Measurements from ENCODE around the gene FAM120A.

FAM120A gene

GRCh38 chr9:93579711-93580516, 128.4 kb downstream of the FAM120A start:
- DNase-seq (ENCODE audit: low spot score) = no peak

GRCh38 chr9:93580654-93581380, 129.3 kb downstream of the FAM120A start:
- DNase-seq (ENCODE audit: low spot score) = no peak

GRCh38 chr9:93582115-93582514, 130.6 kb downstream of the FAM120A start:
- DNase-seq (ENCODE audit: low spot score) = no peak

GRCh38 chr9:93582550-93582949, 131.1 kb downstream of the FAM120A start:
- DNase-seq (ENCODE audit: low spot score) = no peak

GRCh38 chr9:93585259-93585658, 133.8 kb downstream of the FAM120A start:
- DNase-seq (ENCODE audit: low spot score) = no peak

GRCh38 chr9:93585695-93586094, 134.2 kb downstream of the FAM120A start:
- no peak for DNase-seq (ENCODE audit: low spot score)

- DNase-seq (ENCODE audit: low spot score) = no peak
Observed at GRCh38 chr9:93586290-93587057, 135.0 kb downstream of the FAM120A start.

GRCh38 chr9:93587284-93587650, 135.8 kb downstream of the FAM120A start:
- no peak for DNase-seq (ENCODE audit: low spot score)

- no peak for DNase-seq (ENCODE audit: low spot score)
Observed at GRCh38 chr9:93587651-93588347, 136.3 kb downstream of the FAM120A start.

GRCh38 chr9:93588641-93589609, 137.4 kb downstream of the FAM120A start:
- no peak for DNase-seq (ENCODE audit: low spot score)

- no peak for DNase-seq (ENCODE audit: low spot score)
Observed at GRCh38 chr9:93589688-93590087, 138.2 kb downstream of the FAM120A start.

- DNase-seq (ENCODE audit: low spot score) = no peak
Observed at GRCh38 chr9:93590609-93591234, 139.2 kb downstream of the FAM120A start.

GRCh38 chr9:93591301-93592007, 140.0 kb downstream of the FAM120A start:
- DNase-seq (ENCODE audit: low spot score) = no peak

GRCh38 chr9:93592008-93592642, 140.6 kb downstream of the FAM120A start:
- DNase-seq (ENCODE audit: low spot score) = no peak

GRCh38 chr9:93592643-93593021, 141.1 kb downstream of the FAM120A start:
- no peak for DNase-seq (ENCODE audit: low spot score)

- DNase-seq (ENCODE audit: low spot score) = no peak
Observed at GRCh38 chr9:93593144-93593658, 141.7 kb downstream of the FAM120A start.

- no peak for DNase-seq (ENCODE audit: low spot score)
Observed at GRCh38 chr9:93594041-93594756, 142.7 kb downstream of the FAM120A start.

- no peak for DNase-seq (ENCODE audit: low spot score)
Observed at GRCh38 chr9:93595461-93595860, 144.0 kb downstream of the FAM120A start.

All from activated CD4-positive, alpha-beta T cell treated with anti-CD3 and anti-CD28 coated beads, Interleukin-2, Interleukin-4, amounts not matched to agents 100 ng/mL and 50 ng/mL, durations not matched to agents 16 hours and 8 hours (primary cell).